ENCODE measurements around the gene OSM.

Gene OSM

GRCh38 chr22:30266445-30267381 lies at the start of gene OSM:
Gene OSM, minus strand, starts transcription at chr22:30266851. Its CDS starts 52 bp downstream, at chr22:30266799.
- DNase-seq (ENCODE audit: low read depth in 4 of 4, low spot score in 1 of 4), result peak in 2 of 4 experiments; percentile 37 to 64

- no peak for DNase-seq (ENCODE audit: low read depth in 4 of 4, low spot score in 1 of 4)
Measured at GRCh38 chr22:30315962-30316576, 49.4 kb upstream of the OSM start.

GRCh38 chr22:30314915-30315314 lies 48.3 kb upstream of the OSM start:
- no peak for DNase-seq (ENCODE audit: low read depth in 4 of 4, low spot score in 1 of 4)

- no peak for DNase-seq (ENCODE audit: low read depth in 4 of 4, low spot score in 1 of 4)
Measured at GRCh38 chr22:30313527-30314363, 47.1 kb upstream of the OSM start.

GRCh38 chr22:30312053-30312452 lies 45.4 kb upstream of the OSM start:
- DNase-seq (ENCODE audit: low read depth in 4 of 4, low spot score in 1 of 4), result no peak

GRCh38 chr22:30310881-30311771 lies 44.5 kb upstream of the OSM start:
- DNase-seq (ENCODE audit: low read depth in 4 of 4, low spot score in 1 of 4), result no peak

- DNase-seq (ENCODE audit: low read depth in 4 of 4, low spot score in 1 of 4), result no peak
Measured at GRCh38 chr22:30309951-30310741, 43.5 kb upstream of the OSM start.

- no peak for DNase-seq (ENCODE audit: low read depth in 4 of 4, low spot score in 1 of 4)
Measured at GRCh38 chr22:30308518-30309230, 42.0 kb upstream of the OSM start.

- no peak for DNase-seq (ENCODE audit: low read depth in 4 of 4, low spot score in 1 of 4)
Measured at GRCh38 chr22:30308093-30308492, 41.4 kb upstream of the OSM start.

- no peak for DNase-seq (ENCODE audit: low read depth in 4 of 4, low spot score in 1 of 4)
Measured at GRCh38 chr22:30307041-30307574, 40.5 kb upstream of the OSM start.

- DNase-seq (ENCODE audit: low read depth in 4 of 4, low spot score in 1 of 4), result no peak
Measured at GRCh38 chr22:30306627-30307011, 40.0 kb upstream of the OSM start.

GRCh38 chr22:30305906-30306626 lies 39.4 kb upstream of the OSM start:
- no peak for DNase-seq (ENCODE audit: low read depth in 4 of 4, low spot score in 1 of 4)

GRCh38 chr22:30305519-30305905 lies 38.9 kb upstream of the OSM start:
- DNase-seq (ENCODE audit: low read depth in 4 of 4, low spot score in 1 of 4), result peak in 1 of 4 experiments; percentile 36

GRCh38 chr22:30304495-30305244 lies 38.0 kb upstream of the OSM start:
- no peak for DNase-seq (ENCODE audit: low read depth in 4 of 4, low spot score in 1 of 4)

GRCh38 chr22:30302810-30303138 lies 36.1 kb upstream of the OSM start:
- no peak for DNase-seq (ENCODE audit: low read depth in 4 of 4, low spot score in 1 of 4)

GRCh38 chr22:30301995-30302809 lies 35.6 kb upstream of the OSM start:
- DNase-seq (ENCODE audit: low read depth in 4 of 4, low spot score in 1 of 4), result no peak

GRCh38 chr22:30299322-30299721 lies 32.7 kb upstream of the OSM start:
- DNase-seq (ENCODE audit: low read depth in 4 of 4, low spot score in 1 of 4), result no peak

Data from stimulated activated CD4-positive, alpha-beta T cell treated with anti-CD3 and anti-CD28 coated beads, Interleukin-1b, Interleukin-23, amount 100 ng/mL, for 24 hours (primary cell).